GM19463 (cell line): ENCODE data around the gene OR2D3.
"Not testable (repeated sequence)": the region's sequence is repeated elsewhere in the genome, so short reads cannot be mapped to it uniquely, and the experiment has no call there.

Experiments used
- ATAC-seq: cut with Tn5 transposase; IDR thresholded peaks from one replicate; pipeline ENCODE4 v1.9.1; 2021; ENCODE audit warnings: mild to moderate bottlenecking, moderate library complexity; ENCODE audit not compliant: unreplicated experiment

OR2D3 gene, protein sequence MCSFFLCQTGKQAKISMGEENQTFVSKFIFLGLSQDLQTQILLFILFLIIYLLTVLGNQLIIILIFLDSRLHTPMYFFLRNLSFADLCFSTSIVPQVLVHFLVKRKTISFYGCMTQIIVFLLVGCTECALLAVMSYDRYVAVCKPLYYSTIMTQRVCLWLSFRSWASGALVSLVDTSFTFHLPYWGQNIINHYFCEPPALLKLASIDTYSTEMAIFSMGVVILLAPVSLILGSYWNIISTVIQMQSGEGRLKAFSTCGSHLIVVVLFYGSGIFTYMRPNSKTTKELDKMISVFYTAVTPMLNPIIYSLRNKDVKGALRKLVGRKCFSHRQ

GRCh38 chr11:6920702-6921101 lies at the start of gene OR2D3:
Gene OR2D3, plus strand, starts transcription at chr11:6921002. Its CDS starts 0 bp downstream, at chr11:6921002.
- ATAC-seq: no peak

GRCh38 chr11:6871278-6871677 lies 49.5 kb upstream of the OR2D3 start:
- ATAC-seq: no peak

GRCh38 chr11:6875761-6876160 lies 45.0 kb upstream of the OR2D3 start:
- ATAC-seq: no peak

GRCh38 chr11:6876325-6876724 lies 44.5 kb upstream of the OR2D3 start, which contains the start of gene OR10A4:
Gene OR10A4, plus strand, starts transcription at chr11:6876625. Its CDS starts 23 bp downstream, at chr11:6876648.
- ATAC-seq: no peak

GRCh38 chr11:6876914-6877313 lies 43.9 kb upstream of the OR2D3 start:
- ATAC-seq: no peak

DNA sequence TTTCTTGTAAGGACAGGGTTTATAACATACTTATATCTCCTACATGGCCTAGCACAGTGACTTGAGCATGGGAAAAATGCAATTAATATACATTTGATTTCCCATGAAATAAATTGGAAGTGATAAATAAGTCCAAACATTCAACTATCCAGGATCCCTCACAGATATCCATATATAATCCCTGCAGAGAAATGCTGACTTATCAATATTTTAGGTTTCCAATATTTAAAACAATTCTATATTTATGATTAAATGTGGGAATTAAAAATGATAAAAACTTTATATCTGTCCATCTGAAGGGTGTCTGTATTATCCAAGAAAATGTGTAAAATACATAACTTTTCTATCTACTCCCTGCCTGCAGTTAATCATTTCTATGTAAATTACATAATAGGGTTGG lies 38.1 kb upstream of the OR2D3 start:
- no peak for ATAC-seq

DNA sequence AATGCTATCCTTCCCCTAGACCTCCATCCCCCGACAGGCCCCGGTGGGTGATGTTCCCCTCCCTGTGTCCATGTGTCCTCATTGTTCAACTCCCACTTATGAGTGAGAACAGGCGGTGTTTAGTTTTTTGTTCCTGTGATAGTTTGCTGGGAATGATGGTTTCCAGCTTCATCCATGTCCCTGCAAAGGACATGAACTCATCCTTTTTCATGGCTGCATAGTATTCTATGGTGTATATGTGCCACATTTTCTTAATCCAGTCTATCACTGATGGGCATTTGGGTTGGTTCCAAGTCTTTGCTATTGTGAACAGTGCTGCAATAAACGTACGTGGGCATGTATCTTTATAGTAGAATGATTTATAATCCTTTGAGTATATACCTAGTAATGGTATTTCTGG lies 33.1 kb upstream of the OR2D3 start:
- not testable (repeated sequence) for ATAC-seq

DNA sequence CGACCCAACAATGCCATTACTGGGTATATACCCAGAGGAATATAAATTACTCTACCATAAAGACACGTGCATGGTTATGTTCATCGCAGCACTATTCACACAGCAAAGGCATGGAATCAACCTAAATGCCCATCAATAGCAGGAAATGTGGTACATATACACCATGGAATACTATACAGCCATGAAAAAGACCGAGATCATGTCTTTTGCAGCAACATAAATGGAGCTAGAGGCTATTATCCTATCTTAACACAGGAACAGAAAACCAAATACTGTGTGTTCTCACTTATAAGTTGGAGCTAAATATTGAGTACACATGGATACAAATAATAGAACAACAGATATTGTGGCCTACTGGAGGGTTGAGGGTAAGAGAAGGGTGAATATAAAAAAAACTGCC lies 32.0 kb upstream of the OR2D3 start:
- ATAC-seq: no peak

DNA sequence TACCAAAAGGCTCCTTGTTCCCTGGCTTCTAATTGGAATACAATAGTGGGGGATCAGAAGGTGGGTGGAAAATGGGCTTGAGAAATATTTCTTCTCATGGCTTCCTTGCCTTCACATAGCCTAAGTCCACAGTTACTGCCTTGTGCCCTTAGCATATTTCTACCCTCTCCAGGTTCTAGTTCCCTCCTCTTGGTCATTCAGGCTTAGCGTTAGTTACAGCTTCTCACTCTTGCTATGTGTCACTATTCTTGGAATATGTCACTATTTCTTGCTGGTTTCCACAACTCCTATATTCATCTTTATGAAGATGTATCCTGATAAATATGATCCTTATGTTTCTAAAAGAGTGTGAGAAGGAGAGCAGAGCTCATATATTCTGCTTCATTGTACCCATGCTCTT lies 31.0 kb upstream of the OR2D3 start:
- ATAC-seq: no peak

- no peak for ATAC-seq
Measured at GRCh38 chr11:6892400-6892799, 28.4 kb upstream of the OR2D3 start, which contains the start of gene OR2D2. Gene OR2D2, minus strand, starts transcription at chr11:6892500. Its CDS starts 0 bp downstream, at chr11:6892500.

DNA sequence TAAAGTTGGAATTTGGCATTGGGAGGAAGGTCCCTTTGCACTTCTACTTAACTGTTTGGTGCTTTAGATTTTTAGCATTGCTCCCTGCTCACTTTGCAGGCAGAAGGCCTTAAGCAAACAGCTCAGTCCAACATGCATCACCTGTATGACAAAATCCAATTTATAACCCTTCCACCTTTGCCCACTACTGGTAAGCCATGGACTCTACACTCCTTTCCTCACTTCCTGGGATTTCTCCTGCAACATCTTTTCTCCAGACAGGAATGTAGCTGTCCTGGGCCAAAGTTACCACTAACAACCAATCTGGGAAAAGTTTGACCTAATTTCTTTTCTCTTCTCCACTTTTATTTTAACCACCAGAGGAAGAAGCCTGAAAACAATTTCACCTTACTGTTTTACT lies 26.7 kb upstream of the OR2D3 start:
- no peak for ATAC-seq

DNA sequence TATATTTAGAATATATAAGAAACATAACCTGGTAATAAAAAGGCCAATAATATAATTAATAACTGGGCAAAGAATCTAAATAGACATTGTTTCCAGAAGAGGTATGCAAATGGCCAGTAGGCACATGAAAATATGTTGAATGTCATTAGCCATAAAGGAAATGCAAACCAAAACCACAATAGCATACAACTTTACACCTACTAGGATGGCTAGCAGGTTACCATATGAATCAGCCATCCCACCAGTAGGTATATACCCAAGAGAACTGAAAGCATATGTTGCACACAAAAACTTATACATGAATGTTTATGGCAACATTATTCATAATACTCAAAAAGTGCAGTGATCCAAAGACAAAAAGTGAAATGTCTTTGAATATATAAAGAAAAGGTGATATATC lies 25.8 kb upstream of the OR2D3 start:
- peak; percentile 92 for ATAC-seq

GRCh38 chr11:6898911-6899310 lies 21.9 kb upstream of the OR2D3 start:
- ATAC-seq: no peak

DNA sequence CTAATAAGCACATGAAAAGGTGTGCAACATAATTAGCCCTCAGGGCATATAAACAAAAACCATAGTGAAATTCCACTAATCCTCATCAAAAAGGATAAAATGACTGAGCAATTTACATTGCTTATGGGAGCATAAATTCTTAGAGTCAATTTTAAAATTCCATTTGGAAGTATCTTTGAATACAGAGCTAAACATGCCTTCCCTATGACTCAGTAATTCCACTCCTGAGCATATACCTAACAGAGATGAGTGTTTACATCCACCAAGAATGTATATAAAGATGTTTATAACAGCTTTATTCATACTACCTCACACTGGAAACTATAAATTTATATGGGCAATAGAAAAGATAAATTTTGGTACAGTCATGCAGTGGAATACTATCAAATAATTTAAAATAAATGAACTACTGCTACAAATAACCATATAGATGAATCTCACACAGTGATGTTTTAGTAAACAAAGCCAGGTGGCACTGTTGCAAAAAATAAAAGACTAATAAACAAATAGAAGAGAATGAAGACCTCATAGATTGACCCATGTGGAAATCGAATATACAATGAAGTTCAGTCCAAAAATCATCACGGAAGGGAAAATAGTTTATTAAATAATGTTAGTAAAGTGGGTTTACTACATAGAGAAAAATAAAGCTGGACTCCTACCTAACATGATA lies 20.3 kb upstream of the OR2D3 start:
- no peak for ATAC-seq

DNA sequence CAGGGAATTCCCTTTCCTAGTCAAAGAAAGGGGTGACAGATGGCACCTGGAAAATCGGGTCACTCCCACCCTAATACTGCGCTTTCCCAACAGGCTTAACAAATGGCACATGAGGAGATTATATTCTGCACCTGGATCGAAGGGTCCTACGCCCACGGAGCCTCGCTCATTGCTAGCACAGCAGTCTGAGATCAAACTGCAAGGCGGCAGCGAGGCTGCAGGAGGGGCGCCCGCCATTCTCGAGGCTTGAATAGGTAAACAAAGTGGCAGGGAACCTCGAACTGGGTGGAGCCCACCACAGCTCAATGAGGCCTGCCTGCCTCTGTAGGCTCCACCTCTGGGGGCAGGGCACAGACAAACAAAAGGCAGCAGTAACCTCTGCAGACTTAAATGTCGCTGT lies 16.0 kb upstream of the OR2D3 start:
- not testable (repeated sequence) for ATAC-seq

DNA sequence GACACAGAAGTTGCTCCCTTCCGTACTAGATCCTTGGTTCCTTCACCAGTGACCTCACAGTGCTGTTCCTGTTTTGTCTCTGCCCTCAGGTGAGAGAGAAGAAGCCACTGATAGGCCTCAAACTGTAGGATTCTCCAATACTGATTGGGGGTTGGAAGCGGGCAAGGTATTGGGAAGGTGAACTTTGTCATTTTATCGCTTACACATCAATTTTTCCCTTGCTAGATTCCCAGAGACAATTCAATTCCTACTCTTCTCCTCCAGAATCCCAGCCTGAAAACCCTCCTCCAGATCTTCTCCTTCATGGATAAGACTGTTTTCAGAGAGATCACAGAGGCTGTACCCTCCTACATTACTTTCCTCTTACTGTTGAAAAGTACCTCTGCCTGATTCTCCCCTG lies 9.4 kb upstream of the OR2D3 start:
- no peak for ATAC-seq

DNA sequence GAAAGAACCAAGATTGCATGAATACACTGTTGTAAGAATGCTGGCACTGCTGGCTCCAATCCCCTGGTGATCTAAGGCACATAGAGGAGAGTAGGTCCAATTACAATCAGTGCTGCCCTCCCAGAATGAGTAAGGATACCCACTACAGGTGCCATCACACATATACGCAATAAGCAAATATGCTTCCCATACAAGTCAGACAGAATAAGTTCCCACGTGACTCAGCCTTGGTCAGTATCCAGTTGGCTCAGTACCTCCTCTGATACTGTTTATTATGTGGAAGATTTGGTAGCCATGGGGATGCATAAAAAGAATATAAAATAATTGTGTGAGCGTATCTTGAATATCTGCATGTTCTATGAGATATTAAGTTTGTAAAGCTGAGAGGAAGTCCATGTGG lies 8.9 kb upstream of the OR2D3 start:
- no peak for ATAC-seq

- ATAC-seq: no peak
Measured at GRCh38 chr11:6919698-6920097, 1.1 kb upstream of the OR2D3 start.

GRCh38 chr11:6925007-6925577 lies 4.3 kb downstream of the OR2D3 start:
- ATAC-seq: no peak

DNA sequence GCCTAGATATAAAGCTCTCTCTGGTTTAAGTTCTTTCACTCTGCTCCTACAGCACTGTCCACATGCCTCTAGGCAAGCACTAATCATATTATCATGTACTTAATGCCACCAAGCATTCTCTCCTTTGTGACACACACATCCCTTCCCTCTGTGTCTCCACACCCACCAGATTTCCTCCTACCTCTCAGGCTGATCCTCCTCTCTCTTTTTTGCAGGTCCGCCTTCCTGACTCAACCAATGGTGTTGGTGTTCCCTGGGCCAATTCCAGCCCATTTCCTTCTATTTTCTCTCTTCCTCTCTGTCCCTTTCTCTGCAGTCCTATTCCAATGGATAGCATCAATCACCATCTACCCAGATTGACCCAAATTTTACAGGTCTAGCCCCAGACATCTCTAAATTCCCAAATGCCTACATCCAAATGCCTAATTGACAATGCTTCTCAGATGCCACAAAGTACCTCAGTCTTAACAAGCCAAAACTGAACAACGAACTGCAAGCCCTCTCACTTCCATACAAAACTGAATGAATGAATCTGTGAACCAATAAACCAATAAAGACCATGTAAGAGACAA lies 4.9 kb downstream of the OR2D3 start:
- no peak for ATAC-seq

DNA sequence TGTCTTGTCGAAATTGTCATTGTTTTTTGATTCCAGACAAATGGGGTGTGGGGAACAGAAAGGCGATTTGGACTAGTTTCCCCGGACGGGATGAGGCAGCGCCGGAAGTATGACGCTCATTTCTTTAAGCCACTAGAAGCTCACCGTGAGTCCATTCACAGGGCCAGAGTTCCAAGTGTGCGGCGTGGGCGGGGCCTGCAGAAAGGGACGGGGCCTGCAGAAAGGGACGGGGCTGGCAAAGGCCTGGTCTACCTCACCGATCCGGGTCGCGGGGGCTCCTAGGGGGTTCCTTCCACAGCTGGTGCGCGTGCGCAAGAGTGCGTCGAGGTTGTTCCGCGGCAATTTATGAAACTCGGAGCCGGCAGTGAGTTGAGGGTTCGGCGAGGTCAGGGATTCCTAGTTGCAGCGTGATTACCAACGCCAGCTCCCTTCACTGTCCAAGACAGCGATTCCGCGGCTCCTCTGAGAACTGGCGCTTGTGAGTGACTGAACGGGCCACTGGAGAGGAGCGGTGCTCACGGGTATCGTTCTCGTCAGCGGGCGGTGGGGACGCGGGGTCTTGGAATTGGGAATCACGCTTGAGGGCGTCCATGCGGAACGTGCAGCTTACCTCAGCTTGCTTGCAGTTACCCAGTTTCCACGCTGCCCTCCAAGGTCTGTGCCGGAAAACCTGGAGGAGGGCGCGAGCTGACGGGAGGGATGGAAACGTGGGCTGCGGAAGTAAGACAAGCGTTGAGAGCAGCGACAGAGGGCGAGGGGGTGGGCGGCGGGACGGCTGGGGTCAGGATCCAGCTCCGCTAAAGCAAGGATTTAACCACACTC lies 5.6 kb downstream of the OR2D3 start, which contains the start of gene ZNF215:
TSS of gene ZNF215 (plus strand) at position 219 of the 822 bp plus-strand sequence. CDS start 5,847 bp downstream, outside the sequence.
- ATAC-seq: peak; percentile 69
